ENCODE measurements around the gene UNC5A. TPM values are rescaled to one million over a fixed set of nuclear protein-coding genes. Genes with fewer than 3 reads are reported as not detected.

UNC5A gene
- total RNA-seq, 4 donors from 2014 or later: 0.34 to 0.67 (median 0.67) TPM; not detected in 1

DNA sequence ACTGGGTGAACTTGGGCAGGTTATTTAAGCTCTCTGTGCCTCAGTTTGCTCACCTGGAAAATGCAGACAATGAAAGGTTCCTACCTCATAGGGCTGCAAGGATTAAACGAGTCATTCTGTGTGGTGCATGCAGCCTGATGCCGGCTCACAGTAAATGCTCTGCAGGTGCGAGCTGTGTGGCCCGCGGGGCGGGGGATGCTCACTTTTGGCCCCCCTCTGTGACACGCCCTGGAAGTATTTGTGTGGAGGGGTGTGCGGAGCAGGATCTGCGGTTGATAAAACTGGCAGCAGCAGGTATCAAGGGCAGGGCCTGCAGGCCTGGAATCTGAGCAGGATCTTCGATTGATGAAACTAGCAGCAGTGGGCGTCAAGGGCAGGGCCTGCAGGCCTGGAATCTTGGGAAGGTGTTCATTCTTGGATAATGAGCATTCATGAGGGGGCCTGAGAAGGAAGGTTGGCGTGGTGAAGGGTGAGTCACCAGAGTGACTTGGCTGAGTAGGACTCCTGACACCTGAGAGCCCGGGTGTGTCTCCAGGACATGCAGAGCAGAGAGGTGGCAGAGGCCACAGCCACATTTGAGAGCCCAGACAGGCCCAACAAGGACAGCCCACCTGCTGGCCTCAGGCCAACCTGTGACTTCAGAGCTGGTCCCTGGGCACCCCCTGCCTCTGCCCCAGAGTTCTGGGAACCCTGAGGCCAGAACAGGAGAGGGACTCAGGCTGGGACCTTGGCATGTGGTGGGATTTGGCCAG, 11.9 kb downstream of the UNC5A start:
- H3K27me3 ChIP-seq: peaks cover 4% of the 10 kb centered on the region
- no peaks in the 10 kb centered on the region for H3K36me3 ChIP-seq
- TF ChIP-seq POLR2A (IDR thresholded peaks at IDR 0.05) (no peak), CTCF (IDR thresholded peaks at IDR 0.05) (no peak)
- H3K9me3 ChIP-seq: no peaks in the 10 kb centered on the region
- intact Hi-C loops (cut with DNase I): no loop called here
- WGBS, 2 donors: 68 to 78% methylated on average over 13 of the region's 13 CpGs
- DNase-seq: no peak
- no peak overlapping the region for H3K4me3 ChIP-seq (replicated peaks in 1 of 3)
- H3K4me1 ChIP-seq: peaks cover 0 to 10% of the 10 kb centered on the region in 2 donors
- H3K27ac ChIP-seq: no peak overlapping the region

DNA sequence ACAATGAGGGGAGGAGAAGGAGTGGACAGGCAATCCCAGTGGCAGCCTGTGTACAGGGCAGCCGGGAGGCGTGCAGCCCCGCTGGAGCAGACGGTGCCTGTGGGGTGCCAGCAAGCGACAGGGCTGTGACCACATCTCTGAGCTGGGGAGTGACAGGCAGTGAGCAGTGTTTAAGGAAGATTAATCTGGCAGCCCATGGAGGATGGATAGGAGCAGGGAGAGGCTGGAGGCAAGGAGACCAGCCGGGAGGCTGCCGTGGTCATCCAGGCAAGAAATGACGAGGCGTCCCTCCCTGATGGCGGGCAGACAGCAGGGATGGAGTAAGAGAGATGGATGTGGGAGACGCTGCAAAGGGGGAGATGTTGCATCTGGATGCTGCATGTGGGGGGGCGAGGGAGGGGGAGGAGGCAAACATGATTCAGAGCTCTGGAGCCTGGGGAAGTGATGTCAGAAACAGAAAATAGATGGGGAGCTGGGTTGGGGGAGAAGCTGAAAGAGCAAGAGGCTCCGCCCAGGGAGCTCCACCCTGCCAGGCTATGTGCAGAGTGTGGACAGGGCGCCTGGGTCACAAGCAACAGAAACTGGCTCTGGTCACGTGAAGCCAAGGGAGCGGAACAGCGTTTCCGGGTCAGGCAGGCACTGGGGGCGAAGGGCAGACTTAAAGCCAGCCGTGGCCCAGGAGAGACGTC, 12.6 kb downstream of the UNC5A start:
- H3K27me3 ChIP-seq: peaks cover 4% of the 10 kb centered on the region
- no peak overlapping the region for H3K27ac ChIP-seq
- H3K36me3 ChIP-seq: no peaks in the 10 kb centered on the region
- H3K9me3 ChIP-seq: no peaks in the 10 kb centered on the region
- peaks cover 0 to 3% of the 10 kb centered on the region in 2 donors for H3K4me1 ChIP-seq
- intact Hi-C loops (cut with DNase I): no loop called here
- WGBS, 2 donors: 70 to 79% methylated on average over 19 to 20 of the region's 21 CpGs
- DNase-seq: no peak
- TF ChIP-seq CTCF (IDR thresholded peaks at IDR 0.05) (no peak), POLR2A (IDR thresholded peaks at IDR 0.05) (no peak)
- H3K4me3 ChIP-seq (replicated peaks in 1 of 3): no peak overlapping the region

- no peaks in the 10 kb centered on the region for H3K9me3 ChIP-seq
- H3K4me3 ChIP-seq (replicated peaks in 1 of 3): no peak overlapping the region
- 41 to 68% methylated on average over 7 to 16 of the region's 20 CpGs for WGBS, 2 donors
- DNase-seq: no peak
- intact Hi-C loops (cut with DNase I): no loop called here
- no peak for TF ChIP-seq POLR2A (IDR thresholded peaks at IDR 0.05)
- no peak for TF ChIP-seq CTCF (IDR thresholded peaks at IDR 0.05)
- no peaks in the 10 kb centered on the region for H3K27me3 ChIP-seq
- no peaks in the 10 kb centered on the region for H3K4me1 ChIP-seq
- H3K27ac ChIP-seq: no peak overlapping the region
- H3K36me3 ChIP-seq: no peaks in the 10 kb centered on the region
Measured at GRCh38 chr5:176823869-176824412, 13.6 kb downstream of the UNC5A start.

DNA sequence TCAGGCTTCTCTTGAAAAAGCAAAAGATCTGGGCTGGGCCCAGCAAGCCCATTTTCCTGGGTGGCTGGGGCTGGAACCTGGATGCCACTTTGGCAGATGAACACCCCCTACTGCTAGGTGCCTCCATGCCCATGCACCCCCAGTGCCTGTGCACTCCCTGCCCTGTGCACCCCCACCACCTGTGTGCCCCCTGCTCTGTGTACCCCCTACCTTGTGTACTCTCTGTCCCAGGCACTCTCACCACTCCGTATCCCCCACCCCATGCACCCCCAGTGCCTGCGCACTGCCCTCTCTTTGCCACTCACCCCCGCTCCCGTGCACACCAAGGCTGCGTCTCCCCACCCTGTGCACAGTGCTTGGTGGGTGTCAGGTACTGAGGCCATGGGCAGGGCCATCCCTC, 14.2 kb downstream of the UNC5A start:
- no peaks in the 10 kb centered on the region for H3K27me3 ChIP-seq
- H3K4me3 ChIP-seq (replicated peaks in 1 of 3): no peak overlapping the region
- WGBS, 2 donors: 87 to 93% methylated on average over 5 of the region's 5 CpGs
- DNase-seq: no peak
- intact Hi-C loops (cut with DNase I): no loop called here
- TF ChIP-seq POLR2A (IDR thresholded peaks at IDR 0.05) (no peak), CTCF (IDR thresholded peaks at IDR 0.05) (no peak)
- H3K4me1 ChIP-seq: no peaks in the 10 kb centered on the region
- no peaks in the 10 kb centered on the region for H3K9me3 ChIP-seq
- no peaks in the 10 kb centered on the region for H3K36me3 ChIP-seq
- no peak overlapping the region for H3K27ac ChIP-seq

GRCh38 chr5:176825234-176825633, 14.9 kb downstream of the UNC5A start:
- Histone ChIP-seq H3K4me1 (no peaks in the 10 kb centered on the region), H3K9me3 (no peaks in the 10 kb centered on the region), H3K36me3 (no peaks in the 10 kb centered on the region), H3K27me3 (no peaks in the 10 kb centered on the region), H3K27ac (no peak overlapping the region), H3K4me3 (replicated peaks in 1 of 3) (no peak overlapping the region)
- intact Hi-C loops (cut with DNase I): no loop called here
- WGBS, 2 donors: 83 to 87% methylated on average over 9 of the region's 9 CpGs
- TF ChIP-seq CTCF (IDR thresholded peaks at IDR 0.05): no peak
- no peak for TF ChIP-seq POLR2A (IDR thresholded peaks at IDR 0.05)
- DNase-seq: no peak
